ENCODE results near the gene VRK1. TPM values are rescaled to one million over a fixed set of nuclear protein-coding genes. Genes with fewer than 3 reads are reported as not detected.

The VRK1 gene
- total RNA-seq, 2 experiments from 2014 or later, result 63.1 to 83.3 TPM

DNA sequence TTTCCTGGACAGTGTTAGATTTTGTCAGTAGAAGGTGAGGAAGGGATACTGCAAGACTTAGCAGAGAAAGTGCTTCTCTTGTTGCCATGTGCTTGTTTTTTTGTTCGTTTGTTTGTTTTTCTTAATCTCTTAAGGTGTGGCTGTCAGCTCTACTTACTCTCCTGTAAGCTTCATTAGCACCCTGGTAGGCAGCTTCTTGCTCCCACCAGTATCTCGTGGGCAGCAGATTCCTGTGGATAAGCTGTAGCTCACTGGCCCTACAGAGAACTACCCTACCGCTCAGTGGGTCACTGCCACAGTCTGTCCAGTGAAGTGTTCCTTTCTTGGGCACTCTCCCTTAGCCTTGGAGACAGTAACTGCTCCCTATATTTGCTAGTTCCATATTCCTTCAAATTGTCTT is 30.1 kb downstream of the VRK1 start:
- ChIA-PET CTCF (interaction anchor here (1.5 kb wide), 1 partner anchor 25 kb away, joined by 4 read pairs; no protein-coding TSS in a partner anchor), POLR2A (no interaction called here)
- peaks cover 39% of the 10 kb centered on the region for H3K36me3 Mint-ChIP-seq (ENCODE audit: low read depth)
- peaks cover 26% of the 10 kb centered on the region for H3K4me1 Mint-ChIP-seq
- H3K27ac Mint-ChIP-seq, result no peak overlapping the region
- no peak overlapping the region for H3K4me3 Mint-ChIP-seq
- intact Hi-C loops (cut with DNase I, micrococcal nuclease), result no loop called here
- ATAC-seq (no peak), DNase-seq (no peak)
- H3K27me3 Mint-ChIP-seq, result no peaks in the 10 kb centered on the region
- peaks cover 16% of the 10 kb centered on the region for H3K9me3 Mint-ChIP-seq (ENCODE audit: low read depth)

DNA sequence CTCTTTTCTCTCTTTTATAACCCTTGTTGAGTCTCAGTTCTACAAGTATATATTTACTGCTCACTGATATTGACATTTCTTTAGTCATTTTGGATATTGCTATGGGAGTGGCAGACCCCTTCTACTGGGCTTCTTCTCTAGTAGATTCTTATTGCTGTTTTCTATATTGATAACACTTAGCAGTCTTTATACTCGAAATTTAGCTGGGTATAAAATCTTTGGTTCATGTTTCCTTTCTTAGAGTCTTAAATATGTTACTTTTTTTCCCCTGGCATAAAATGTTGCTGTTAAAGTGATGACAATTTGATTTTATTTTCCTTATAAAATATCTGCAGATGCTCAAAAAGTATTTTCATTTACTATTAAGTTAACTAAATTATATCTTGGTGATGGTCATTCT is 32.6 kb downstream of the VRK1 start:
- POLR2A ChIA-PET, result no interaction called here

DNA sequence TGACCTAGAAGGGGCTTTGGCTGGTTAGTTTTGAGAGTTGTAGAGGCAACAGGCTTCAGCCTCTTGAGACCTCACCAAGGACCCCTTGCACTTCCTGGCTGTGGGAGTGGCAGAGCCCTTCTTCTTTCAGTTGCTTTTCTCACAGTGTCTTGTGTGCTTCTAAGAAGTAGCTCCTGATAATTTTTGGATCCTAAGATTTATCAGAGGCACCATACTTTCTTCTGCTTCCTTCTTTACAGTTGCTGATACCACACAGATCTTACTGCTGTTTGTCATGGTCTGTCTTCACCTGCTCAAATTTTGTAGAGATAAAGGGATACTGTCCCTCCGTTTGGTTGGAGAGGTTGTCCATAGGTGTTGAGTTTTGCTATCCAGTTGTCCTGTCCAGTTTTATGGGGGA is 33.8 kb downstream of the VRK1 start:
- Mint-ChIP-seq H3K4me3 (no peak overlapping the region), H3K9me3 (ENCODE audit: low read depth) (peaks cover 14% of the 10 kb centered on the region), H3K27me3 (no peaks in the 10 kb centered on the region), H3K36me3 (ENCODE audit: low read depth) (peaks cover 45% of the 10 kb centered on the region), H3K4me1 (peaks cover 8% of the 10 kb centered on the region), H3K27ac (no peak overlapping the region)
- no peak for DNase-seq
- ChIA-PET CTCF (interaction anchor here (0.7 kb wide), 1 partner anchor 980 kb away, joined by 3 read pairs; no protein-coding TSS in a partner anchor), POLR2A (no interaction called here)
- ATAC-seq, result no peak
- intact Hi-C loops (cut with DNase I, micrococcal nuclease), result no loop called here

More for the DNA sequence above, 32.6 kb downstream of the VRK1 start:
- ATAC-seq (no peak), DNase-seq (no peak)
- CTCF ChIA-PET, result no interaction called here
- H3K9me3 Mint-ChIP-seq (ENCODE audit: low read depth), result peaks cover 14% of the 10 kb centered on the region
- H3K4me1 Mint-ChIP-seq, result peaks cover 19% of the 10 kb centered on the region
- peaks cover 38% of the 10 kb centered on the region for H3K36me3 Mint-ChIP-seq (ENCODE audit: low read depth)
- no peak overlapping the region for H3K4me3 Mint-ChIP-seq
- H3K27me3 Mint-ChIP-seq, result no peaks in the 10 kb centered on the region
- no peak overlapping the region for H3K27ac Mint-ChIP-seq
- intact Hi-C loops (cut with DNase I, micrococcal nuclease), result no loop called here

DNA sequence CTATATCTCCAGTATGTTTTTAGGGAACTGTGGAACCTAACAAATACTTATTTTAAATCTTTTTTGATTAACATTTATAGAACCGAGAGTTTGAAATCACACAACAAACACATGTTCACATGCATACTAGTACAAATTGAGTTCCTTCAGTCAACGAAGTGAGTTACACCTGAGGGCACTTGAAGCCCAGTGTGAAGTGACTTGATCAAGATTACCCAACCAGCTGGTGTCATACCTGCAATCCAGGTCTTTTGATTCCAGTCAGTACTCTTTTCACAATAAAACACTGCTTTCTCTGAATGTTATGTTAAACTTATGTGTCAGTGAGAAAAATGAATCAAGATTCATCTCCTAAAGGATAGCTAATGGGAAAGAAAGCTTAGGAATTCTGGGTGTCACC is 35.2 kb downstream of the VRK1 start:
- no peak for DNase-seq
- no peak overlapping the region for H3K27ac Mint-ChIP-seq
- intact Hi-C loops (cut with DNase I, micrococcal nuclease), result no loop called here
- ChIA-PET CTCF (interaction anchor here (1.5 to 3.7 kb wide), 2 partner anchors 12 to 21 kb away, joined by 7 to 20 read pairs; no protein-coding TSS in a partner anchor), POLR2A (no interaction called here)
- no peak overlapping the region for H3K4me3 Mint-ChIP-seq
- H3K4me1 Mint-ChIP-seq, result peaks cover 8% of the 10 kb centered on the region
- peaks cover 42% of the 10 kb centered on the region for H3K36me3 Mint-ChIP-seq (ENCODE audit: low read depth)
- no peaks in the 10 kb centered on the region for H3K27me3 Mint-ChIP-seq
- H3K9me3 Mint-ChIP-seq (ENCODE audit: low read depth), result peaks cover 14% of the 10 kb centered on the region
- no peak for ATAC-seq

DNA sequence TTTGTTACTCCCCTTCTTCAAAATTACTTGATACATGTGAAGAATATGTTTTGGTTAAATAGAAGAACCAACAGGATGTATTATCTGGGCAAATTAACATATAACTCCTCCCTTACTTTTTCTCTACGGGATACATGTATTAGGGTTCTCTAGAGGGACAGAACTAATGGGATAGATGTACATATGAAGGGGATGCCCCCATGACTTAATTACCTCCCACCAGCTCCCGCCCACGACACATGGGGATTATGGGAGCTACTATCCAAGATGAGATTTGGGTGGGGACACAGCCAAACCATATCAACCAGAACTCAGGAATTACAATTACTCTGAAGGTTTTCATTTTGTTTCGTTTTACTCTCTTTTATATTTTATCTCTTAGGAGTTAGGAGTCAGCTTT is 41.3 kb downstream of the VRK1 start:
- ATAC-seq, result no peak
- POLR2A ChIA-PET, result no interaction called here
- intact Hi-C loops (cut with DNase I, micrococcal nuclease), result no loop called here
- Mint-ChIP-seq H3K27ac (no peak overlapping the region), H3K27me3 (no peaks in the 10 kb centered on the region), H3K4me3 (no peak overlapping the region), H3K36me3 (ENCODE audit: low read depth) (peaks cover 45% of the 10 kb centered on the region), H3K9me3 (ENCODE audit: low read depth) (no peaks in the 10 kb centered on the region), H3K4me1 (no peaks in the 10 kb centered on the region)
- no peak for DNase-seq
- CTCF ChIA-PET, result interaction anchor here (1.6 kb wide), 1 partner anchor 14 kb away, joined by 5 read pairs; no protein-coding TSS in a partner anchor

DNA sequence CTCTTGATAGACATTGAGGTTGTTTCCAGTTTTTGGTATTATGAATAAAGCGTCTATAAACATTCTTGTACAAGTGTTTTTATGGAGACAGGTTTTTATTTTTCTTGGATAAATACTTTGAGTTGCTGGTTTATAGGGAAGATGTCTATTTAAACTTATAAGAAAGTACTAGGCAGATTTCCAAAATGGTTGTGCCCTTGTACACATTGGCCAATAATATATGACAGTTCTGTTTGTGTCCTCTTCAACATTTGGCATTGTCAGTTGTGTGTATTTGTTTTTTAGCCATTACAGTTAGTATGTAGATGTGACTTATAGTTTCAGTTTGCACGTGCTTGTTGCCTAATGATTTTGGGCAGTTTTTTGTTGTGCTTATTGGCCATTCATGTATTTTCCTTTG is 42.1 kb downstream of the VRK1 start:
- ATAC-seq (no peak), DNase-seq (no peak)
- H3K36me3 Mint-ChIP-seq (ENCODE audit: low read depth), result peaks cover 42% of the 10 kb centered on the region
- CTCF ChIA-PET, result no interaction called here
- no peaks in the 10 kb centered on the region for H3K4me1 Mint-ChIP-seq
- intact Hi-C loops (cut with DNase I, micrococcal nuclease), result no loop called here
- no peak overlapping the region for H3K4me3 Mint-ChIP-seq
- no peaks in the 10 kb centered on the region for H3K27me3 Mint-ChIP-seq
- H3K27ac Mint-ChIP-seq, result no peak overlapping the region
- POLR2A ChIA-PET, result no interaction called here
- no peaks in the 10 kb centered on the region for H3K9me3 Mint-ChIP-seq (ENCODE audit: low read depth)

DNA sequence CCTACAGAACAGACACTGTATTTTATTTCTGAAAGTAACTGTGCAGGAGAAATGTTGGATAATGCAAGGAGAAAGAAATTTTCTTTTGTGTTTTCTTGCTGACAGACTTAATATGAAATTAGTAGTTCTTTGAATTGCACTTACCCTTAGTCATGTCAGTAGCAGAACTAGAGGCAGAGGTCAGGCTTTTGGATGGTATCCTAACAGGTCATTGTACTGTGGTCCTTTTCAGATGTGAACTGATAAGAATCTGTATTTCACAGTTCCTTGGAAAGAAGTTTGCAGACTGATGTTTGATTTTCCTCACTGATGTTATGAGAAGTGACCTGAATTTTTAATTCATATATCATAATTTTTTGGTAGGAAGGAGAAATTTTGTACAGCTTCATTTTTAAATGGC is 46.0 kb downstream of the VRK1 start:
- Mint-ChIP-seq H3K4me1 (no peaks in the 10 kb centered on the region), H3K9me3 (ENCODE audit: low read depth) (no peaks in the 10 kb centered on the region), H3K4me3 (no peak overlapping the region), H3K36me3 (ENCODE audit: low read depth) (peaks cover 38% of the 10 kb centered on the region), H3K27me3 (no peaks in the 10 kb centered on the region), H3K27ac (no peak overlapping the region)
- POLR2A ChIA-PET, result no interaction called here
- CTCF ChIA-PET, result interaction anchor here (0.5 to 2.4 kb wide), 4 partner anchors 10 to 276 kb away, joined by 3 to 13 read pairs (median 6); no protein-coding TSS in a partner anchor
- DNase-seq (no peak), ATAC-seq (no peak)
- intact Hi-C loops (cut with DNase I, micrococcal nuclease), result no loop called here

DNA sequence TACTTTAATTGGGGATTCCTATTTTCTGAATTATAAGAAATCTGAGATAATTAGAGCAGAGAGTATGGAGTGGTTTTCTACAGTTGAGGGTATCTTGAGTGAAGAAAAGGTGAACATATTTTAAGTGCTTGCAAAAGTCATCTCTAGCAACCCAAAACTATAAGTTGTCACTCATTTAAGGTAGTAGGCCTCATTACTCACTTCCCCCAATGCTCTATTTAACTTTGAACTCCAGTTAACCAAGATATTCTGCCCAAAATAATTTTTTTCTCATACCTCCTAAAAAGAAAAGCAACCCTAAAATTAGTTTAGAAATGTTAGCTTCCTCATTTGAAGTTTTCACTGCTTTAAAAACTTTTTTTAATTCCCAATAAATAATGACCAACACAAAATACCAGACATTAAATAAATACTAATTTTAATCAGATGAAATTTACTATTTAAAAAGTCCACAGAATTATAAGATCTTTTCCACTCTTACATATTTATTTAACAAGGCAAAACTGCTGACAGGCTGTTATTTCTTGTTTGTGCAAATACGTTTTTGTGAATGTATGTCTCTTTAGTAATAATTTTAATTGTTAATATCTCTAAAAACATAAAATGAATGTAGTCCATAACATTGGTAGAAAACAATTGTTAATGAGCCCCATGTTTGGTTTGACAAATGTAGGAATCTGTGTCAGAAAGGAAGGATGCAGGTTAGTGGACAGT is 47.8 kb downstream of the VRK1 start:
- H3K4me1 Mint-ChIP-seq, result no peaks in the 10 kb centered on the region
- no peak for DNase-seq
- H3K36me3 Mint-ChIP-seq (ENCODE audit: low read depth), result peaks cover 33% of the 10 kb centered on the region
- ATAC-seq, result no peak
- POLR2A ChIA-PET, result no interaction called here
- H3K4me3 Mint-ChIP-seq, result no peak overlapping the region
- intact Hi-C loops (cut with DNase I, micrococcal nuclease), result no loop called here
- H3K27me3 Mint-ChIP-seq, result no peaks in the 10 kb centered on the region
- H3K9me3 Mint-ChIP-seq (ENCODE audit: low read depth), result no peaks in the 10 kb centered on the region
- H3K27ac Mint-ChIP-seq, result no peak overlapping the region
- CTCF ChIA-PET, result interaction anchor here (2.4 kb wide), 1 partner anchor 8 kb away, joined by 13 read pairs; no protein-coding TSS in a partner anchor

DNA sequence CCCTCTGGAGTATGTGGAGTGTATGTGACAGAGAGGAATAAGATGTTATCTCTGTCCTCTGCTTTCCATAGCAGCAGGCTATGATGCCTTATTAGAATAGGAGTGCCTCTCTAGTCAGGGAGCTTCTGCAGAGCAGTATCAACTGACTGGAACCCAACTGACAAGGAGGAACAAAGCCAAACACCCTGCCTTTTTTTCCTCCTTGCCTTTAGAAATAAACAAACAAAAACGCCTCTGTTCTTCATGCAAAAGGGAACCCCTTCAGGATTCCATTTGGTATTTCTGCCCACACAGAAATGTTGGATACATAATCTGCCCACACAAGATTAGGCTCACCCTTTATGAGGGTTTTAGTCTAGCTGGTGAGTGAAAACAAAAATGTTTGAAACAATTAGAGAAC is 50.3 kb downstream of the VRK1 start:
- ChIA-PET CTCF (no interaction called here), POLR2A (interaction anchor here (0.6 kb wide), 1 partner anchor 540 kb away, joined by 3 read pairs; no protein-coding TSS in a partner anchor)
- Mint-ChIP-seq H3K36me3 (ENCODE audit: low read depth) (peaks cover 24% of the 10 kb centered on the region), H3K9me3 (ENCODE audit: low read depth) (no peaks in the 10 kb centered on the region), H3K27me3 (no peaks in the 10 kb centered on the region), H3K4me3 (no peak overlapping the region), H3K27ac (no peak overlapping the region), H3K4me1 (peaks cover 18% of the 10 kb centered on the region)
- intact Hi-C loops (cut with DNase I, micrococcal nuclease), result no loop called here
- DNase-seq (no peak), ATAC-seq (no peak)

DNA sequence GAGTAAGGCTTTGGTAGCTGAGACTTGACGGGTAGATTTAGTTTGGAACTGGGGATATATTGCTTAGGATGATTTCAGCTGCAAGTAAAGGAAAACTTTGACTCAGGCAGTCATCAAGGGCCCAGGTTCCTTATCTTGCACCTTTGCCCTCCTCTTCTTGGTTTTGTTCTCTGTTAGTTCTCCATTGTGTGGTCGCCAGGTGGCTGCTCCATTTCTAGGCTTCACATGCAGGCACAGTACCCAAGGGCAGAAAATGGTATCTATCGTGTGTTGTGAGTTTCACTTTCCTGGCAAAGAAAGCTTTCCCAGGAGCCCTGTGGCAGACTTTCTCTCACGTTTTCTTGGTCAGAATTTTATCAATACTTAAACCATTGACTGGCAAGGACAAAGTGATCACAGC is 50.8 kb downstream of the VRK1 start:
- ATAC-seq (no peak), DNase-seq (no peak)
- Mint-ChIP-seq H3K27ac (no peak overlapping the region), H3K27me3 (no peaks in the 10 kb centered on the region), H3K9me3 (ENCODE audit: low read depth) (no peaks in the 10 kb centered on the region), H3K4me1 (peaks cover 22% of the 10 kb centered on the region), H3K36me3 (ENCODE audit: low read depth) (peaks cover 27% of the 10 kb centered on the region), H3K4me3 (no peak overlapping the region)
- intact Hi-C loops (cut with DNase I, micrococcal nuclease), result no loop called here
- ChIA-PET POLR2A (no interaction called here), CTCF (no interaction called here)

DNA sequence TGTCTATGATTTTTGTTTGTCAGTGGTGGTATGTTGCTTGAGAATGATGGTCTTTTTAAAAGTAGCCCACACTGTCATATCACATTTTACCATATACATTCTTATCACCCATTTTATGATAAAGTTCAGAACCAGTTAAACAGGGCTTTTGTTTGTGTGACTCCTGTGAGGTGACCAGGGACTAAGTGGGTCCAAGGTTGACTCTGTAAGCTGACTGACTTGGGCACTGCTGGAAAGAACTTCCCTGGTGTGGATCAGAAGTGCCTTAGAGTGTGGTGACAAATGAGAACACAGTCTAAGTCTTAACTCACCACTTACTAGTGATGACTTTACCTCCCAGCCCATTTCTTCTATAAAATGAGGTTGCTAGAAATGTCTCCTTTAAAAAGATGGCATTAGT is 52.6 kb downstream of the VRK1 start:
- peaks cover 32% of the 10 kb centered on the region for H3K36me3 Mint-ChIP-seq (ENCODE audit: low read depth)
- H3K9me3 Mint-ChIP-seq (ENCODE audit: low read depth), result no peaks in the 10 kb centered on the region
- H3K27me3 Mint-ChIP-seq, result no peaks in the 10 kb centered on the region
- ChIA-PET POLR2A (no interaction called here), CTCF (interaction anchor here (0.6 to 1.1 kb wide), 2 partner anchors 21 to 29 kb away, joined by 3 read pairs; no protein-coding TSS in a partner anchor)
- DNase-seq (no peak), ATAC-seq (no peak)
- H3K4me3 Mint-ChIP-seq, result no peak overlapping the region
- H3K4me1 Mint-ChIP-seq, result peaks cover 22% of the 10 kb centered on the region
- intact Hi-C loops (cut with DNase I, micrococcal nuclease), result loop anchor here in 1 of 2 experiments (10.0 kb wide), 1 partner anchor 285 kb away; no protein-coding TSS in a partner anchor
- no peak overlapping the region for H3K27ac Mint-ChIP-seq

DNA sequence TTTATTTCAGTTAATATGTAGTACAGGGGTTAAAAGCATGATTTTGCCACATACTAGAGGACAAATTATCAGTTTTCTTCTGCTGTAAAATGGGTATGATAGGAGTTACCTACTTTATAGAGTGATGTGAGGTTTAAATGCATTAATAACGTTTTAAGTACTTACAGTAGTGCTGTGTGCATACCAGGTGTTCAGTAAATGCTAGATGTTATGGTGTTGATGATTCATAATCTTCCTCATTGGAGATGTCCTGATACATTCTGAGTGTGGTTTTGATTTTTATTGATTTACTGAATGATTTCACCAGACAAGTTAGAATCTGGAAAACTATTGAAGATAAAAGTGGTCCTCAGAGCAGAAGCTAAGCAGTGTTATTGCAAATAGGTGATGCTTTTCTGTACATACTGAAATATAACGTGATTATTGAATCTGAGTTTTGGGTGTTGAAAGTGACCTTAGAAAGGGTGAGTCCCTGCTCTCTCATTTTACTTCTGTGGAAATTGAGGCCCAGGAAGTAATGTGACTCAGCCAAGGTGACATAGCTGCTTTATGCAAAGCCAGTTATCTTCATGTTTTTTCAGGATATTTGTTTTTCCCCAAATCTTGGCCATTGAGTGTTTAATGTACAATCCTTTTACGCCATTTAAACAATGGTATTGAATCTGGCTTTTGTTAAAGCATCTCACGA is 54.7 kb downstream of the VRK1 start:
- peak; percentile 84 for ATAC-seq
- Mint-ChIP-seq H3K27me3 (no peaks in the 10 kb centered on the region), H3K9me3 (ENCODE audit: low read depth) (no peaks in the 10 kb centered on the region), H3K36me3 (ENCODE audit: low read depth) (peaks cover 33% of the 10 kb centered on the region), H3K4me1 (peaks cover 22% of the 10 kb centered on the region), H3K27ac (peak overlapping the region; percentile 32), H3K4me3 (no peak overlapping the region)
- ChIA-PET CTCF (interaction anchor here (0.7 to 3.1 kb wide), 13 partner anchors 8 to 326 kb away, joined by 3 to 20 read pairs (median 5); no protein-coding TSS in a partner anchor), POLR2A (no interaction called here)
- no peak for DNase-seq
- intact Hi-C loops (cut with DNase I, micrococcal nuclease), result loop anchor here (2.0 to 10.0 kb wide), 2 partner anchors 53 to 287 kb away; no protein-coding TSS in a partner anchor

Data from activated CD4-positive, alpha-beta T cell treated with anti-CD3 and anti-CD28 coated beads for 36 hours (primary cell).